Mesenteric fat pad (tissue), 1 donor: ENCODE measurements around the gene METTL26. TPM values are rescaled to one million over a fixed set of nuclear protein-coding genes. Genes with fewer than 3 reads are reported as not detected.

Source experiments
- DNase-seq: peaks from one replicate; pipeline ENCODE4 v3.0.0-alpha.2; 2020; ENCODE audit warnings: low spot score
- total RNA-seq: library from RNA; stranded (reverse); fragmentation: NEBNext Ultra II Directional; extraction: Animal tissue kit (Norgen Biotek cat#: 25700); gene quantifications from one replicate; pipeline ENCODE4 v1.2.1, GENCODE V29; 2021
- donor health status: DM: yes; HTN: yes; CAD: no.

Gene METTL26
- total RNA-seq, 1 donor from 2014 or later, result 62.2 TPM

DNA sequence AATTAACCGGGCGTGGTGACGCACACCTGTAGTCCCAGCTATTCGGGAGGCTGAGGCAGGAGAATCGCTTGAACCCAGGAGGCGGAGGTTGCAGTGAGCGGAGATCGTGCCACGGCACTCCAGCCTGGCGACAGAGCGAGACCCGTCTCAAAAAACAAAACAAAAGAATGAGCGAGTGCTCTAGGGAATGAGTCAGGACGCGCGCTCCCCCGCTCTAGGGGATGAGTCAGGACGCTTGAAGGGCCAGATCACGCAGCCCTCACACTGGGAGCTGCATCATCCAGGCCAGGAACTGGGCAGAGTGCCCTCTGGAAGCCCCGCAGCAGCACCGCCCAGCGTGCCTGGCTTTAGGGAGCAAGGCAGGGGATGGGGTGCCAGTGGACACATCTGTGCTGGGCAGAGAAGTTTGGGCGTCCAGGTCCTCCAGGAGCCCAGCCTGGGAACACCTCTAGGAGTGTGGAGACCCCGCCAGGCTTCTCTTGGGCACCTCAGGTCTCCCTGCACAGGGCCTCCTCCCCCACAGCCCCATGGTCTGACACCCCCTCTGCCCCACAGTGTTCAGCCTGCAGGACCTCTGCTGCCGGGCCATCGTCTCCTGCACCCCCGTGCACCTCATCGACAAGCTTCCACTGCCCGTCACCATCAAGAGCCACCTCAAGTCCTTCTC lies 9.2 kb downstream of the METTL26 start:
- DNase-seq, result no peak

DNA sequence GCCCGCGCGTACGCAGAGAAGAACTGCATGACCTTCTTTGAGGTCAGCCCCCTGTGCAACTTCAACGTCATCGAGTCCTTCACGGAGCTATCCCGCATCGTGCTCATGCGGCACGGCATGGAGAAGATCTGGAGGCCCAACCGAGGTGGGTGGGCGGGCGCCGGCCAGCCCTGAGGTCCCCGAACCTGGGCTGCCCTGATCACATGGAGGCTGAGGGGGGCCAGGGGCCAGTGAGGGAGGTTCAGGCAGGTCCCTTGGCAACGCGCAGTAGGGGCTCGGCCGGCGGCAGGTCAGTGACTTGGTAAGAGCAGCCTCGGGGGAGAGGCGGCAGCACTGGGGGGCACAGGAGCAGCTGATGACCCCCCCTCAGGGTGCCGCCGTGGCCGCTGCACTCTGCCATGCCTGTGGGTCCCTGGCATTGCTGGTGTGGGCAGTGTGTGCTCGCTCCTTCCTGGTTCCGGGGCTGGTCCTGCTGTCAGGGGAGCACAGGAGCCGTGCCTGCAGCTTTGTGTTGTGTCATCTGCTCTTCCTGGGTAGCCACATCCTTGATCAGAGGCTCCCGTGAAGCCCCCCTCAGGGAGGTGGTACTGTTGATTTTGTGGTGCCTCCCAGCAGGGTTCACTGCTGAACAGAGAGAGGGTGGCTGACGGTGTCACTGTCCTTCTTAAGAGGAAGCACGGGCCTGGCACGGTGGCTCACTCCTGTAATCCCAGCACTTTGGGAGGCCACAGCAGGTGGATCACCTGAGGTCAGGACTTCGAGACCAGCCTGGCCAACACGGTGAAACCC lies 9.9 kb downstream of the METTL26 start:
- no peak for DNase-seq

DNA sequence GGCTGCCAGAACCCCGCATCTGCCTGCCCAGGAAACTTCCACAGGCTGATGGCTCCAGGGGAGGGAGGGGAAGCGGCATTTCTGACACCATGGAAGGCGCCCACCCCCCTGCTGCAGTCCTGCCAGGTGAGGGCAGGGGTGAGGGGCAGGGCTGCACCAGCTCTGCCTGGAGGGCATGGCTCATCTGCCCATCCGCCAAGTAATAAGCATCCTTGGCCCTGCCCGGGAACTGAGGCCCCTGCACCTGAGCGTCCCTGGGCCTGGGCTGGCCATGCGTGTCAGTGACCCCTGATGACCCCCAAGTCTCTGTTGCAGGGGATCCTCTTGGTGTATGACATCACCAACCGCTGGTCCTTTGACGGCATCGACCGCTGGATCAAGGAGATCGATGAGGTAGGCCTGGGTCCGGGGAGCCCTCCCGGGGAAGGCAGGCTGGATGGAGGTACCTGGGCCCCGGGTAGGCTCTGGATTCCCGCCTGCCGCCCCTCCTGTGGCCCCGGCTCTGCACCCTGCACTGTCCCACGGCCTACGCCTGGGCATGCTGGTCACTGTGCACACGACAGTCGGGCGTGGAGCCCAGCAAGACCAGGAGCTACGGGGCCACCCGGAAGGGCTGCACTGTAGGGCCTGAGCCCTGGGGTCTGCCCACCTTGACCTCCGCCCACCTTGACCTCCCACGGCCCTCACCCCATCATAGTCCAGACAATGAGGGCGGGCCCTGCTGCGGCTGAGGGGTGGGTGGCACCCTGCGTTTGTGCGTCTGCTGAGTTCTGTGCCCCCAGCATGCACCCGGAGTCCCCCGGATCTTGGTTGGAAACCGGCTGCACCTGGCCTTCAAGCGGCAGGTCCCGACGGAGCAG lies 10.8 kb downstream of the METTL26 start:
- DNase-seq, result no peak

DNA sequence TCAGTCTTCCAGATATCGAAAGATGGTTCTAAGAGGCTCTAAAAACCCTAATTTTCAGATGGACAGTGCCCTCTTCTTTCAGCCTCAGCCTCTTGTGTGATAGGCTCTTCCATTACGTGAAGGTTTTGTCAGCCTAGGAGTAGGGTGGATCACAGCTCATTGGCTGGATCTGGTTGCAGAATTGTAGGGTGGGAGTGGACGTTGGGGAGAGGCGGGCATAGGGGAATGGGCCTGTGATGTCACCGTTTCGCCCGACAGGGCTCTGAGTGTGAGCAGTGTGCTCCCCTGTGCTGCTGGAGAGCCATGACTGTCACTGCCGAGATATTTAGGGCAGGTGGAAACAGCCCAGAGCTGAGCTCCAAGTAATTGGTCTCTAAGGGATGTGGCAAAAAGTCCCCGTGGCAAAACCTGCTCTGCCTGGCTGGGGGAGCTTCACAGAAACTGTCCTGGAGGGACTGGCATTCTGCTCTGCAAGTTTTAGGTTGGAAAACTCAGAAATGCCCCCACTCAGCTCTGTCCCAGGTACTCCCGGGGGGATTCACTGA lies 11.5 kb downstream of the METTL26 start:
- DNase-seq, result no peak

DNA sequence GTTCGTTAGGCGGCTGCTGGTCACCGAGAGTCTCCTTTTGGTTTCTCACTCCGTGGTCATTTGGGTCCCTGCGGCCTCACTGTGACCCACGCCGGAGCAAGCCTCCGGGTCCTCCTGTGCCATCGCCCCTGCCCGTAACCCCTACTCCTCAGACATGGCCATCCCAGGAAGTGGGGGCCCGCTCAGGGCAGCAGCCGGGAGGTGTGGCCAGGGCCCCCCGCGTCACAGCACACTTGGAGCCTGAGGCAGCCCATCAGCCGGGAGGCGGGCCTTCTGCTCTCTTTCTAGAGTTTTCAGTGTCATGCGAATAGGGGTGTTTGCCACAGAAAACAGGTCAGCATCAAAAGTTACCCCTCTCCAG lies 13.2 kb downstream of the METTL26 start:
- DNase-seq, result no peak

DNA sequence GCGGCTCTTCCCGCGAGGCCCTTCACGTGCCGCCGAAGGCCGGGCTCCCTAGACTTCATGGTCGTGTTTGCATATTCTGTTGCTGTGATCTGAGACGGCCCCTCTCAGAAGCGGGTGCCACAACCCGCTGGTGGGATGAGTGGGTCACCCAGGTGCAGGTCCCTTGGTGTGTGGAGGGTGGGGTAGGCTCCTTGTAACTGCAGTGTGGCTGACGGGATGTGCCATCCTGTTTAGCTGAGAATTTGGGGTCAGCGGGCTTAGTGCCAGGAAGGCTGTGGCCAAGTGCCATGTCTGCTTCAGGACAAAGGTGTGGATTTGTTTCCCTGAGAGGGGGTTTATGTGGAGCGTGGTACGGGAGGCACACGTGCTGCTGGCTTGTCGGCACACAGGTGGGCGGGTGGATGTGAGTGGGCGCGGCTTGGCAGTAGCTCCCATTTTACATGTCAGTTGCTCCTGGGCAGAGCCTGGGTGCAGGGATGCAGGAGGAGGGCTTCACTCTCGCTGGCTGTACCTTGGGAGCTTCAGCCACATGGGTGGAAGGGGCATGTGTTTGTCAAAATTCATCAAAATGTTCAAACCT lies 14.5 kb downstream of the METTL26 start:
- no peak for DNase-seq

DNA sequence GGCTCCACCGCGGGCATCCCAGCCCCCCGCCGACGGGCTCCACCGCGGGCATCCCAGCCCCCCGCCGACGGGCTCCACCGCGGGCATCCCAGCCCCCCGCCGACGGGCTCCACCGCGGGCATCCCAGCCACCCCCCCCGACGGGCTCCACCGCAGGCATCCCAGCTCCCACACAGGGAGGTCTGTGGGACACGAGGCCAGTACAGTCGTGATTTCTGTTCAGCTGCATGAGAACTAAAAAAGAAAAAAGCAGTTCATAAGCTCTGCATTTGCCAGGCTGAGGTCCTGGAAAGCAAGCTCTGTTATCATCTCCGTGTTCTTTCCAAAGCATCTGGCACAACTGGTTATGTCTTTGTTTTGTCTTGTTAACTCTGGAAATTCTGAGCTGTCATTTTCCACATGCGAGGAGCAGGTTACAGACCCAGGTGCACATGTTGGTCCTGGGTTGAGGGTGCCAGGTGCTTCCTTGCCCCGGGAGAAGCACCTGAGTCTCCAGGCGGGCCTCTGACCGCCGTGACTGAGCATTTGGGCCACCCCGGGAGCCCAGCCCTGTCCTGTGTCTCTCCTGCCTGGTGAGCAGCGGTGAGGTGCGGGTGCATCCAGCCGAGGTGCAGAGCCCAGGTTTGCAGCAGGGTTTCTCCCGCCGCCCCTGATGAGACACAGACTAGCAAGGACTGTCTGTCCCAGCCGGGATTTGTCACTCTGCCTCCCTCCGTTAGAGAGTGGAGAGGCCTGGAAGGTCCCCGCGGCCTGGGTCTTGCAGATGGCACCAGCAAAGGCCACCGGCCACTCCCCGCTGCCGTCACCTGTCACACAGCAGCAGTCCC lies 15.2 kb downstream of the METTL26 start:
- DNase-seq, result no peak

DNA sequence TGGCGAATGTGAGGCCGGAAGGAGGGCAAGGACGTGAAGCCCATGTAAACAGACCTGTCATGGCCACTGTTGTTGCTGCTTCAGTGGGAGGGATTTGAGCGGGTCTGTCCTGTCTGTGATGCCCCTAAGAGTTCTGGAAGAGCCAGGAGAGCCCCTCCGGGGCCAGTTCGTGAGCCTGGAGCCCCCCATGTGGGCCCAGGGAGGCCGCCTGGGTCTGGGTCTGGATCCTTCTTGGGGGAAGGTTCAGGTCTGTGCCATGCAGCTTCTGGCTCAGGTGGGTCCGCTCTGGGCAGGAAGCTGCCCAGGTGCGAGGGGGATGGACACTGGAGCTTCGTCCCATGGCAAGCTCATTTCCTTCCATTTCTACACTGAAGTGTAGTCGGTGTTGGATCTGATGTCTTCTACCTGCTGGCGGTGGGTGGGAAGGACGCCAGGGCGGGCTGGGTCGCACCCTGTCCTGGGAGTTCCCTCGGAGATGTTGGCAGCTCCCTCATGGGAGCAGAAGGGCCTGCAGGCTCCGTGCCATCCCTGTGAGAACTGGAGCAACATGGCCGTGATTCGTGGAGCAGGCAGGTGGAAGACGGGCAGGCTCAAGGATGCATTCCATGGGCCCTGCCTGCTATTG lies 16.5 kb downstream of the METTL26 start:
- DNase-seq, result no peak

DNA sequence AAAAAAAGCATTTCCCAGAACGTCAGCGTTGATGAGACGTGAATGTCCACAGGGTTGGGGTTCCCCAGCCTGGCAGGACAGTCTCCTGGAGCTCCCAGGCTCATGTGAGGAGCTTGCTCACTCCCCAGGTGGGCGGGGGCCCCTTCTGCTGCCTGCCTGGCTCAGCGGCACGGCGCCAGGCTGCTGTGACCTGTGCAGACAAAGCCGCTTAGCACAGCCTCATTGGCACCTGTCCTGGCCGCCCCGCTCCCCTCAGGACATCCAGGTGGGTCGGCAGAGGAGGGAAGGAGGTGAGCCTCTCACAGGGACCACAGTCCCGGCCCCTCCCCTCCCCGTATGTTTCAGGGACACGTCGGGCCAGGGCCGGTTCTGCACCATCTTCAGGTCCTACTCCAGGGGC lies 18.2 kb downstream of the METTL26 start:
- DNase-seq, result no peak

DNA sequence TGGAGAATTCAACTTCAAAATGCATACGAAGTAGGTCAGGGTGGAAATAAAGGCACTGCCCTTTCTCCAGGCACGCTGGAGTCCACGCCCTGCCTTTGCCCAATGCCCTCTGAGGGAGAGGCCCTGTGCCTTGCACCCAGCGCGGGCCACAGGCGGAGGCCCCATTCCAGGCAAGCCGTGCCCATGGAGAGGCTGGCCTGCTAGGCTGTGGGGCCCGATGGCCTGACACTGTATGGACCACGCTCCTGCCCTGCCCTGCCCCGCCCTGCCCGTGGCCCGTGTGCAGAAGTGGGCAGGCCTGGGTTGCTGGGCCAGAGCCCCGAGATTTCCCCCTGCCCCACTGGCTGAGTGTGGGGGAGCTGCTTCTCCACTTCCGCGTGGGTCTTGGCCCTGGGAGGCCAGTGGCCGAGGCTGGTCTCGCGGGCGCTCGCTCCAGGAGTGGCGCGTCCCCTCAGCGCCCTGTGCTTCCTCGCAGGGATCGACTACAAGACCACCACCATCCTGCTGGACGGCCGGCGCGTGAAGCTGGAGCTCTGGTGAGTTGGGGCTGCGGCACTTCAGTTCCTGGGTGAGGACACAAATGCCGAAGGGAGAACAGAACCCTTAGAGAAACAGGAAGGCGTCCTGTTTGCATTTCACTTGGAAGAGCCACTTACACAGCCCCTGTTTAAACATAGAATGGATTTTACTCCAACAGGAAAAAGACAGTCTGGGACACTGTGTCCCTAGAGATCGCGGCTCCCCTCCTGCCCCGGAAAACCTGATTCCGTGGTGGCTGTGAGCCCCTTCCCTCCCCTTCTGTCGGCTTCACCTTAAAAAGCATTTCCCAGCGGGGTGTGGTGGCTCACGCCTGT lies 19.1 kb downstream of the METTL26 start:
- DNase-seq, result no peak

DNA sequence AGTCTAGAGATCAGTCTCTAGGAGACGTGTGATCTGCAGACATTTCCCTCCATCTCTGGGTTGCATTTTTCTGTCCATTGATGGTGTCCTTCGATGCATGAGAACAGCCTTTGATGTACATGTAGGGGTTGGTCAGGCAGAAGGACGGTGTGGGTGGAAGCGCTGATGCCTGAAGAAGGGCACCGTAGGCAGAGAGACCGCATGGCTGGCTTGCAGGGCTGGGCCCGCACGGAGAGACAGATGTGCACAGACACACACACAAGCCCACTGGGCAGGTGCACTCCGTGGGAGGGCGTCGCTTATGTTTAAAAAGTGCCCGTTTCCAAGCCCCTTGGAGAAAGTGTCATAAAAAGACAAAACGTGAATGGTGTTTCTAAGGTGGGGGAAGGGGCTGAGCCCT lies 21.0 kb downstream of the METTL26 start:
- no peak for DNase-seq

DNA sequence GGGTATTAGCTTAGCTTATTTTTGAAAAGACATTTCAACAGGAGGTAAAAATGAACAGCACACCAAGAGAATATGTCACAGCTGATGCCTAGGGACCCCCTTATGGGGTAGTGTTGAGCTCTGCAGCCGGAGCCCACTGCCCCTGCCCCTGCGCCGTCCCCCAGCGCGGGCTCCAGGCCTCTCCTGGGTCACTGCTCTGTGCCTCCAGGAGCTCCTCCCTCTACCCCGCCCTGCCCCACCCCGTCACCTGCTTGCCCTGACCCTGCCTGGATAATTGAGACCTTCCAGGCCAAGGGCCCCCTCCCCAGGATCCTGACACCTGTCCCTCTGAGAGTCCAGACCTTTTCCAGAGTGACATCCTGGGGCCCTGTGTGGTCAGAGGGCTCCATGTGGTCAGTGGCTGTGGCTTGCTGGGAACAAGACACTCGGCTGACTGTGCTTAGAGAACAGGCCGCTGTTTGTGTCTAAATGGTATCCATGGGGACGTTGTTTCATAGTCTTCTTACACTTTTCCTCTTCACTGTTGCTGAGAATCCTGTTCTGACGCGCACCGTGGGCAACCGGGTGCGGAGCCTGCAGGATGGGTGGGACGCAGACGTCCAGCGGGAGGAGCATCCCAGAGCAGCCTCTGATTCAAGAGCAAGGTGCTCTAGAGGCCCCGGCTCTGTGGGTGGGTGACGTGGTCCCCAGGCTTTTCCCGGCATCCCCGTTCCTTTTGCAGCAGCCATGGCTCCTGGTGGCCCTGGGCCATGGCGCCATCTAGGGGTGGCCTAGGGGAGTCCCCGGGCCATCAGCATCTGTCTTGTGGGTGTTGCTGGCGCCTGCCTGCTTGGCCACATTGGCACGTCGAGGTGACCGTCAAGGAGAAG lies 25.4 kb downstream of the METTL26 start:
- no peak for DNase-seq

DNA sequence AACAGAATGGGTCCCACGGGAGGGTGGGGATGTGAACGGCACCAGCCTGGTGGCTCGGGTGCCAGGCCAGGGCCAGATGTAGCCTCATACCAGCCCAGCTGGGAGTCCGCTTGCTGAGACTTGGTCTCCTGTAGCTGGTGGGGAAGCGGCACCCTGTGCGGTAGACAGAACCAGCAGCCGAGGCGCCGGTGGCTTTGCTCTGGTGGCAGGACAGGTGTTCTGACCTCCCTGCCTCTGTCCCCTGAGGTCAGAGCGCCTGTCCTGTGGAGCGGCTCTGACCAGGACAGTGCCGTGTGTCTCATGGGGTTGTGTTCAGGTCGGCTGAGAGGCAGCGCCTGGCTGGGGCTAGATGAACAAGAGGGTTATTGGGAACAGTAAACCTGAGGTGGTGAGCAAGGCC lies 26.1 kb downstream of the METTL26 start:
- no peak for DNase-seq

DNA sequence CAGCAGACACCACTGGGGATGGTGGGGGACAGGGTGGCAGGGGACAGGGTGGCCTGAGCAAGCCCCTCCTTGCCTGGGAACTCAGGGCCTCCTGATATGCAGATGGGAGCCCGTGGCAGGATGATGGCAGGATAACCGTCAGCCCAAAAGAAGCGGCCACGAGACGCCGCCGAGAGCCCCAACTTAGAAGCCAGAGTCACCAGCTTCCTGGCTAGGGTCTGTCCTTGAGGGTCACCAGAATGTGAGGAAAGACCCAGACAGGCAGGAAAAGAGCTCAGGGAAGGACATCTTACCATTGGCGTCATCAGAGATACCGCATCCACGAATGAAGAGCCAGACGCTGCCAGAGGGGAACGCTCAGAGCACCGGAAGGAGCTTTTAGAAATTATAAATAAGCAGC lies 26.8 kb downstream of the METTL26 start:
- DNase-seq, result no peak

DNA sequence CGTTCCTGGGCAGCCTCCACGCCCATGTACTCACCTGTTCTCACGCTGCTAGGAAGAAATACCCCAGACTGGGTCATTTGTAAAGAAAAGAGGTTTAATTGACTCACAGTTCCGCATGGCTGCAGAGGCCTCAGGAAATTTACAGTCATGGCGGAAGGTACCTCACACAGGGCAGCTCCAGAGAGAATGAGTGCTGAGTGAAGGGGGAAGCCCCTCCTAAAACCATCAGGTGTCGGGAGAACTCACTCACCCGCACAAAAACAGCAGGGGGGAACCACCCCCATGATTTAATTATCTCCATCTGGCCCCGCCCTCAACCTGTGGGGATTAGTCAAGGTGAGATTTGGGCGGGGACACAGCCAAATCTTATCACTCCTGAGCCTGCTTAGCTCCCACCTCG lies 28.1 kb downstream of the METTL26 start:
- no peak for DNase-seq

DNA sequence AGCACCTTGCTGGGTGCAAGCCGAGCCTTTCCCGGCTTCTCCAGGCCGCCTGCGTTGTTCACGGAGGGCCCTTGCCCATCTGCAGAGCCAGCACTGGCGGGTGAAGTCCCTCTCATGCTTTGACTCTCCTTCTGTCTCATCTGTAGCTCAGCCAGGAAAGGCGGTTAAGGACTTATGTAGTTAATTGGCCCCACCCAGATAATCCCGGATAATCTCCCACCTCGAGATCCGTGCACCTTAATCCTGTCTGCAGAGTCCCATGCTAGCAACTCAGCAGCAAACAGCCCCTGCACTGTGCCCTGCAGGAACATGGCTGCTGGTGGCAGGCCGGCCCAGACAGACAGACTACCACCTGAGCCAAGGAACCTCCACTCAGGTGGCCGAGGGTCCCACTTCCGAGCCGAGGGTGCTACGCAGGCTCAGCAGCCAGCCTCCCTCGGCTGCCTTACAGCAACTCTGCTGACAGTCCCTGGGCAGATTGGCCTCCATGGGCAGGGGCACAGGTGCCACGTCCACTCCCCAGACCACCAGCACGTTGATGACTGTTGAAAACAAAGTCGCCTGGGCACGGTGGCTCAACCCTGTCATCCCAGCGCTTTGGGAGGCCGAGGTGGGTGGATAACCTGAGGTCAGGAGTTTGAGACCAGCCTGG lies 29.3 kb downstream of the METTL26 start:
- DNase-seq, result no peak

DNA sequence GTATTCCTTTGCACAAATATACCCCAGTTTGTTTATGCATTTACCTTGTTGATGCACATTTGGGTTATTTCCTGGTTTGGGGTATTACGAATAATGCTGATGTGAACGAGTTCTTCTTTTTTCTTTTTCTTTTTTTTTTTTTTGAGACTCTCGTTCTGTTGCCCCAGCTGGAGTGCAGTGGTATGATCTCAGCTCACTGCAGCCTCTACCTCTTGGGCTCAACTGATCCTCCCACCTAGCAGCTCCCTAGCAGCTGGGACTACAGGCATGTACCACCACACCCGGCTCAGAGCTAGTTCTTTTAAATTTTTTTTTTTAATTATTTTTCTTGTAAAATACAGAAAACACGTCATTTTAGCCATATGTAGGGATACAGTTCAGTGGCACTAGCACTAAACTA lies 32.2 kb downstream of the METTL26 start:
- DNase-seq, result no peak

DNA sequence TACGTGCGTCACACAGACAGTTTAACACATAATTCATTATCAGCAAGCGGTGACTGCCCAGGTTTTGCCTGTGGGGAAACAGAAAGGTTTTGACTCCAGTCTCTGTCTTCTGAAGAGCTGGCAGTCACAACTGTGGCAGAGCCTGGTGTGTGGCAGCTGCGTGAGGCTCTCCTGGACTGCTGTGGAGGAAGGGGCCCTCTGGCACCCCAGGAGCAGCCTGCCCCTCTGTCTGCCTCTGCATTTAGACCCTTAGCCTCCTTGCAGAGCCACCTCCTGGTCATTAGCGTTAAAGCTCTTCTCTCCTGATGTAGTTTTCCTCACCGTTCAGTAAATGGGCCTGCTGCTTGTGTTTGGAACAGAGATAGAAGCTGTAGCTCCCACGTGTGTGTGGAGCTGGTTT lies 35.3 kb downstream of the METTL26 start:
- no peak for DNase-seq
